Testis (tissue), 2 donors: ENCODE measurements around the gene OR6J1.
"Not testable (repeated sequence)": the region's sequence is repeated elsewhere in the genome, so short reads cannot be mapped to it uniquely, and the experiment has no call there.

Experiments
- POLR2A ChIP-seq: fragments of 450-650 bp; IDR thresholded peaks from one replicate; pipeline ENCODE4 v1.6.1; 2017; ENCODE audit warnings: antibody characterized with exemption, mild to moderate bottlenecking, moderate library complexity
- TF ChIP-seq, protein P1 (sequence below), 3 experiments: fragments of 450-650 bp in 2 of 3; fragments of 200-600 bp in 1 of 3; sonication (generic) in 1 of 3; IDR thresholded peaks; one replicate each; pipeline ENCODE4 v1.5.1; 2016 to 2019; ENCODE audit warnings: antibody characterized with exemption in 3 of 3, mild to moderate bottlenecking in 2 of 3, moderate library complexity in 1 of 3

DNA sequence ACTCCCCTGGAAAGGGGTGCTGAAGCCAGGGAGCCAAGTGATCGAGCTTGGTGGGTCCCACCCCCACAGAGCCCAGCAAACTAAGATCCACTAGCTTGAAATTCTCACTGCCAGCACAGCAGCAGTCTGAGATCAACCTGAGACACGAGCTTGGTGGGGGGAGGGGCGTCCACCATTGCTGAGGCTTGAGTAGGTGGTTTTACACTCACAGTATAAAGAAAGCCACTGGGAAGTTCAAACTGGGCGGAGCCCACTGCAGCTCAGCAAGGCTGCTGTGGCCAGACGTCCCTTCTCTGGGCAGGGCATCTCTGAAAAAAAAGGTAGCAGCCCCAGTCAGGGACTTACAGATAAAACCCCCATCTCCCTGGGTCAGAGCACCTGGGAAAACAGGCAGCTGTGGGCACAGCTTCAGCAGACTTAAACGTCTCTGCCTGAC lies 42.0 kb upstream of the OR6J1 start:
- TF ChIP-seq, protein P1, sequence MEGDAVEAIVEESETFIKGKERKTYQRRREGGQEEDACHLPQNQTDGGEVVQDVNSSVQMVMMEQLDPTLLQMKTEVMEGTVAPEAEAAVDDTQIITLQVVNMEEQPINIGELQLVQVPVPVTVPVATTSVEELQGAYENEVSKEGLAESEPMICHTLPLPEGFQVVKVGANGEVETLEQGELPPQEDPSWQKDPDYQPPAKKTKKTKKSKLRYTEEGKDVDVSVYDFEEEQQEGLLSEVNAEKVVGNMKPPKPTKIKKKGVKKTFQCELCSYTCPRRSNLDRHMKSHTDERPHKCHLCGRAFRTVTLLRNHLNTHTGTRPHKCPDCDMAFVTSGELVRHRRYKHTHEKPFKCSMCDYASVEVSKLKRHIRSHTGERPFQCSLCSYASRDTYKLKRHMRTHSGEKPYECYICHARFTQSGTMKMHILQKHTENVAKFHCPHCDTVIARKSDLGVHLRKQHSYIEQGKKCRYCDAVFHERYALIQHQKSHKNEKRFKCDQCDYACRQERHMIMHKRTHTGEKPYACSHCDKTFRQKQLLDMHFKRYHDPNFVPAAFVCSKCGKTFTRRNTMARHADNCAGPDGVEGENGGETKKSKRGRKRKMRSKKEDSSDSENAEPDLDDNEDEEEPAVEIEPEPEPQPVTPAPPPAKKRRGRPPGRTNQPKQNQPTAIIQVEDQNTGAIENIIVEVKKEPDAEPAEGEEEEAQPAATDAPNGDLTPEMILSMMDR (IDR thresholded peaks at IDR 0.05): not testable (repeated sequence)
- TF ChIP-seq POLR2A: not testable (repeated sequence)
